GM12892 (cell line): ENCODE data around the gene KLHDC8A.

Source experiments
- POLR2A ChIP-seq: IDR thresholded peaks from 2 replicates; pipeline ENCODE4 v1.6.1; 2011; ENCODE audit warnings: low read depth, low read length, control low read depth
- POLR2AphosphoS5 ChIP-seq: IDR thresholded peaks from 2 replicates; pipeline ENCODE4 v1.6.1; 2011; ENCODE audit warnings: low read depth, low read length, control low read depth
- TAF1 ChIP-seq: IDR thresholded peaks from 2 replicates; pipeline ENCODE4 v1.6.1; 2011; ENCODE audit warnings: low read depth, mild to moderate bottlenecking, control low read depth, low read length, borderline replicate concordance

- TF ChIP-seq POLR2A = peak; percentile 34; the same call in 1 of the 2 replicates
- TF ChIP-seq TAF1 = 0 out of 2 replicates have a peak, but pooled peaks have one; percentile 25
- TF ChIP-seq POLR2AphosphoS5 = no peak
These were observed 43.0 kb downstream of the KLHDC8A start for GRCh38 chr1:205313563-205314308.
